HG03460 (cell line): ENCODE data around the gene PLAC9.
"Not testable (repeated sequence)": the region's sequence is repeated elsewhere in the genome, so short reads cannot be mapped to it uniquely, and the experiment has no call there.

Experiments
- ATAC-seq: cut with Tn5 transposase; IDR thresholded peaks from one replicate; pipeline ENCODE4 v1.9.1; 2021; ENCODE audit not compliant: unreplicated experiment

The PLAC9 gene, protein sequence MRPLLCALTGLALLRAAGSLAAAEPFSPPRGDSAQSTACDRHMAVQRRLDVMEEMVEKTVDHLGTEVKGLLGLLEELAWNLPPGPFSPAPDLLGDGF

DNA sequence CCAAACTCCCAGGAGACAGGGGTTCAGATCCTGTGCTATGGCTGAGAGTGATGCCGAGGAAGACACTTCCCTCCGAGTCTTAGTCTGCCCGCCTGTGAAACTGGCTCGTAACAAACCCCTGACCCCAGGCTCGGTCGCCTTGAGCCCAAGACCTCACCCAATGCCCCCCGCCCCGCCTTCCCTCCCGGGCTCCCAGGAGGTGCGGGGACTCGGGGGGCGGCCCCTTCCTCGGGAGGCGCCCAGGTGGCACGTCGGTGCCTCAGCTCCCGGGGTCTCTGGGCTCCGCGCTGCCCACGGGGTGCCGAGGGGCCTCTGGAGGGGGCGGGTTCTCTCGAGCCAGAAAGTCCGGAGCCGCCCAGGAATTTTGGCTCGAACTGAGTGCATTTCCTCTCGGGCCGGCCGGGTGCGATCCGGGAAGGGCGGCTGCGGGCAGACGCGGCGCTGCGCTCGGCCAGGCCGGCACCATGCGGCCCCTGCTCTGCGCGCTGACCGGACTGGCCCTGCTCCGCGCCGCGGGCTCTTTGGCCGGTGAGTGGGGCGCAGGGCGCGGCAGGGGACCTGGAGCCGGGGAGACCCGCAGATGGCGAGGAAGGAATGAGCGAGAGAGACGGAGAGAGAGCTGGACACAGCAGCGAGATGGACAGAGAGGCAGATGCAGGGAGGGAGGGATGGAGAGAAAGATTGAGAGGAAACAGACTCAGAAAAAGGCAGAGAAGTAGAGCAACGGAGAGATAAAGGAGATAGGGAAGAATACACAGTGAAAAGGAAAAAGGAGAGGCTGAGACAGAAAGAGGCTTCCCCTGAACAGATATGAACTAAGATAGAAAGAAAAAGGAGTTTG is at the start of gene PLAC9:
TSS of gene PLAC9 (plus strand) at position 432 of the 841 bp plus-strand sequence. CDS start at position 465, 33 bp downstream.
- no peak for ATAC-seq

DNA sequence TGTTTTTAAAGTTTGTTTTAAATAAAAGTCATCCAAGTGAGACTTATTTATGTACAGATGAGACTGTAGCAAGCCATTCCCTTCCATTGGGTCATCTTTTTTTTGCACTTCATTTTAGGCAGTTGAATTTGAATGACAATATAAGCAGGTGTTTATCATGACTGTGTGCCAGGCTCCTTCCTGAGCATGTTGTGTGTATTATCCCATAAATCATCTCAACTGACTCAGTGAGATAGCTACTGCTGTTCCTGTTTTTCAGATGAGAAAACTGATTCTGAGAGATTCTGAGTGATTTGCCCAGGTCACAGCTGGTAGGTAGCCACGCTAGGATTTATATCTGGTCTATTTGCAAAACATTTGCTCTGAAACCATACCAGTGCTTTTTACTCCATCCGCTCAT is 42.4 kb upstream of the PLAC9 start:
- ATAC-seq = no peak

- no peak for ATAC-seq
Observed at GRCh38 chr10:80094231-80094630, 38.3 kb upstream of the PLAC9 start.

GRCh38 chr10:80098272-80098671 is 34.3 kb upstream of the PLAC9 start:
- ATAC-seq = not testable (repeated sequence)

GRCh38 chr10:80099295-80099694 is 33.2 kb upstream of the PLAC9 start:
- ATAC-seq = not testable (repeated sequence)

DNA sequence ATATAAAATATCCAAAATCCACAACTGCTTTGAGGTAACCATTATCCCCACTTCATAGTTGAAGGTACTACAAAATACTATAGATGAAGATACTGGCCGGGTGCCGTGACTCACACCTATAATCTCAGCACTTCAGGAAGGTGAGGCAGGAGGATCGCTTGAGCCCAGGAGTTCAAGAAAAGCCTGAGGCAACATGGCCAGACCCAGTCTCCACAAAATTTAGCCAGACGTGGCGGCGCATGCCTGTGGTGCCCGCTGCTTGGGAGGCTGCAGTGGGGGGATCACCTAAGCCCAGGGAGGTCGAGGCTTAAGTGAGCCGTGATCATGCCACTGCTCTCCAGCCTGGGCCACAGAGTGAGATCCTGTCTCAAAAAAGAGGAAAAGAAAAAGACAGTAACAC is 32.4 kb upstream of the PLAC9 start:
- no peak for ATAC-seq

DNA sequence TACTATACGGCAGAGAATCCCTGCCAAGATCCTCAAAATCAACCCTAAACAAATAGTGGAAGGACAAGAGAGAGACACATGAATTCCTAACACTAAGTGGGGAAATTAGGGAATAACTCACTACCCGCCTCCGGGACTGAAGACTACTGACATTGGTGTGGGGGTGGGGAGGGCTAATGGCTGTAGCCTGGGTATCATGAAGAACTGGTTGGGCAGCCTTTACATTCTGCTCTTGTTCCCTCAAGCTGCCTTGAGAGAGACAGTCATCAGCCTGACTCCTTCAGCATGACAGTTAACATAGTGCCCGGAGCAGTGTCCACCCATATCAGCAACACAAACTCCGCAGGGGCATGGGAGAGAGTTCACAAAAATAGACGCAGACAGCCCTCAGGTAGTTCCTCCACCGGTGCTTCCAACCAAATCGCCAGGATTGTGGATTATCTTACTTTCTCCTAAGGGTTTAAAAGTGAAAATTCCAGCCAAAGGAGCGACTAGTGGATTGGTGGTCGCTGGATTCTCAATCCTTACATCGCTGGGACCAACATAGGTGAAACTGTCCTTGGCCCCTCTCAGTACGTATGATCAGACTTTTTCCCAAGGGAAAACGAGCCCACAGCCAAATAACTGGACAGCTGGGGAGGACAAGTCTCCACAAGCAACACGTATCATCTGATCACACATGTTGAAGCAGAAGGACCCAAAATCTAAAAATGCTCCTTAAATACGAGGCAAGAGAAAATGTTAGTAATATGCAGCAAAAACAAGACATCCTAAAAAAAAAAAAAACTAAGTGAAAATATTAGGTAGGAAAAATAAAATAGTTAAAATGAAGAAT is 31.5 kb upstream of the PLAC9 start:
- ATAC-seq = no peak

DNA sequence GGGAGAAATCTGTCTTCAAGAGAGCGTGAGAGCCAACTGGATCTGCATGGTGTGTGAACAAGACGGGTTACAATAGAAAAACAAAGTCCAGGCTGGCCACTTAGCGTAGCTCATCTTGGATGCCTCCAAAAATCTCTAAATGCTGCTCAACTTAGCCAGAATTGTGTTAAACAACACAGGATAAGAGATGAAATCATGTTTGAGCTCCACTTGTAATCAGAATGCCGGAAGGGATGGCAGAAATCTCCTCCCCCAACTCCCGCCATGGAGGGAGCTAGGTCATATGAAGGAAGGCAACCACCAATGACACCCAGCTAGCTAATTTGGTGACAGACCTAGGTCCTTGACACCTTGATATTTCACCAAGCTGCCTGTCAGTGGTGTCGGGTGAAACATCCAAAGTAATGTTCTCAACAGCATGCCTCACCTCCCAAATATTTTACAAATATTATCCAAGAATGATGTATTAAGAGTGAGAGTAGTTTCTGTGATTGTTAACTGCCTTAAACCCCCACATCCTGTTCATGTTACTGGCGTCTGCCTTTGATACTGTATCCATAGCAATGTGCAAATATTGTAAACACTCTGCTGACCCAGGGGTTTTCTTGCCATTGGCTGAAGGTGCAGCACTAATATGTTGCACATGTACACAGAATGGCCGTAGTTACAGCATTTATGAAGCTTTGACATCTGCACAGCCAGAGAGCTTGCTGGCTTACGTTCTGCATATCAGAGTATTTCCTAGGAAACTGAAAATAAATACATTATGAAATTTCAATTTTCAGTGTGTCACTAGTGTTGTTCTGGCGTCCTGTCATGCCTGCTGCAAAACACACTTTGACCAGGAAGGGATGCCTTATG is 28.2 kb upstream of the PLAC9 start:
- no peak for ATAC-seq

GRCh38 chr10:80108576-80109239 is 23.8 kb upstream of the PLAC9 start:
- no peak for ATAC-seq

GRCh38 chr10:80110986-80111385 is 21.5 kb upstream of the PLAC9 start:
- ATAC-seq = no peak

DNA sequence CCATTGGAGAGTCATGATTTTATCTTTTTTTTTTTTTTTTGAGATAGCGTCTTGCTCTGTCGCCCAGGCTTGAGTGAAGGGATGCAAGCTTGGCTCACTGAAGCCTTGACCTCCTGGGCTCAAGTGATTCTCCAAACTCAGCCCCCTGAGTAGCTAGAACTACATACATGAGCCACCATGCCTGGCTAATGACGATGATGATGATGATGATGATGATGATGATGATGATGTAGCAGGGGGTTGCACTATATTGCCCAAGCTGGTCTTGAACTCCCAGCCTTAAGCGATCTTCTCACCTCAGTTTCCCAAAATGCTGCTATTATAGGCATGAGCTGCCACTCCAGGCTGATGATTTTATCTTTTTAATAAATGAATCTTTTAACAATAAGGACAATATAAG is 13.9 kb upstream of the PLAC9 start:
- ATAC-seq = no peak

GRCh38 chr10:80122110-80122710 is 10.3 kb upstream of the PLAC9 start:
- ATAC-seq = no peak

- ATAC-seq = no peak
Observed at GRCh38 chr10:80122746-80123145, 9.8 kb upstream of the PLAC9 start.

- ATAC-seq = no peak
Observed at GRCh38 chr10:80126876-80127275, 5.7 kb upstream of the PLAC9 start.

DNA sequence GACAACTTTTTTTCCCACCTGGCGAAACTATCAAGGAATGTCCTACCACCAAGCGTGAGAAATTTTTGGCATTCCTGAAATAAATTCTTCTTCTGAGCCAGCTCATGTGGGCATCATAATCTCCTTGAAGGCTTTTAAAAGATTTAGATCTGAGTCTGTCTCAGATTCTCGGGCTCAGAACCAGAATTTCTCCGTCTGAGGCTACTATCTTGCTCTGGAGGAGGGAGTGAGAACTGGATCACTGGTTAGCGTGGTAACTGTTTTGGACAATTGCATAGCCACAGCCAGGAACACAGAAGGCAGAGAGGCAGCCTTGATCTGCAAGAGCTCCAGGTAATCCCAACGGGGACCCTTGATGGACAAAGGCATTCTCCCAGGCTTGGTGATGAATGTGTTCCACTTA is 1.0 kb upstream of the PLAC9 start:
- no peak for ATAC-seq

DNA sequence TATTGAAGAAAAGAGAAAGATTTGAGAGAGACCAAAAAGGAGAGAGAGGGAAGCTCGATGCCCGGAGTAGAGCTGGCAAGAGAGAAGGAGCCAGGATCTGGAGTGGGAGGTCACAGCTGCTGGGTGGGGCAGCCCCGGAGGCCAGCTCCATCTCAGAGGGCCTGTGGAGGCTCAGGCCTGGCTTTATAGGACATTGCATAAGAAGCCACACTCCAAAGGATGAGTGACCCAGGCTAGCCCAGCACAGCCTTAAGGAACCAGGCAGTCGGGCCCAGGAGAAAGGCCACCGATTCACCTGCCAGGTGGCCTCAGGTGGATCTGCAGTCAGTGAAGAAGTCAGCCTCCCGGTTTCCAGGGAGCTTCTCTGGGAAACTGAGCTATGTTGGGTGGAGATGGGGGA is 676 bp downstream of the PLAC9 start:
- ATAC-seq = no peak

DNA sequence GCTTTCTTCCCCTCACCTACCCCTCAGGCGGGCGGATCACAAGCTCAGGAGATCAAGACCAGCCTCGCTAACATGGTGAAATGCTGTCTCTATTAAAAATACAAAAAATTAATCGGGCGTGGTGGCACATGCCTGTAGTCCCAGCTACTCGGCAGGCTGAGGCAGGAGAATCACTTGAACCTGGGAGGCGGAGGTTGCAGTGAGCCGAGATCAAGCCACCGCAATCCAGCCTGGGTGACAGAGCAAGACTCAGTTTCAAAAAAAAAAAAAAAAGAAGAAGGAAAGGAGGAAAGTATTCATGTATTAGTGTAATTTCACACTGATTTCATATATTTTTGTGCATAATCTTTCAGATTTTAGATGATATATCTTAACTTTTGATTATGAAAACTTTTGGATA is 1.2 kb downstream of the PLAC9 start:
- ATAC-seq = not testable (repeated sequence)

GRCh38 chr10:80136134-80136571 is 3.6 kb downstream of the PLAC9 start:
- no peak for ATAC-seq

- ATAC-seq = no peak
Observed at GRCh38 chr10:80137031-80137862, 4.7 kb downstream of the PLAC9 start.
